Mesenteric fat pad (tissue), 1 donor: ENCODE results near the gene ZBTB46. TPM values are rescaled to one million over a fixed set of nuclear protein-coding genes. Genes with fewer than 3 reads are reported as not detected.
"Not testable (repeated sequence)": the region's sequence is repeated elsewhere in the genome, so short reads cannot be mapped to it uniquely, and the experiment has no call there.

ENCODE experiments used
- DNase-seq: peaks from one replicate; pipeline ENCODE4 v3.0.0-alpha.2; 2020; ENCODE audit warnings: low spot score
- total RNA-seq: library from RNA; stranded (reverse); fragmentation: NEBNext Ultra II Directional; extraction: Animal tissue kit (Norgen Biotek cat#: 25700); gene quantifications from one replicate; pipeline ENCODE4 v1.2.1, GENCODE V29; 2021
- donor health status: DM: yes; HTN: yes; CAD: no.

The ZBTB46 gene
- total RNA-seq, 1 donor from 2014 or later = 34.7 TPM

- no peak for DNase-seq
Observed at GRCh38 chr20:63859166-63859699, 28.2 kb upstream of the ZBTB46 start.

GRCh38 chr20:63858393-63859165, 27.5 kb upstream of the ZBTB46 start:
- DNase-seq = no peak

- no peak for DNase-seq
Observed at GRCh38 chr20:63857764-63858392, 26.8 kb upstream of the ZBTB46 start.

- DNase-seq = no peak
Observed at GRCh38 chr20:63856098-63856511, 25.0 kb upstream of the ZBTB46 start.

GRCh38 chr20:63855363-63856097, 24.5 kb upstream of the ZBTB46 start:
- DNase-seq = no peak

GRCh38 chr20:63854766-63855362, 23.8 kb upstream of the ZBTB46 start:
- no peak for DNase-seq

GRCh38 chr20:63854069-63854765, 23.2 kb upstream of the ZBTB46 start:
- no peak for DNase-seq

- DNase-seq = not testable (repeated sequence)
Observed at GRCh38 chr20:63853733-63854068, 22.6 kb upstream of the ZBTB46 start.

- DNase-seq = not testable (repeated sequence)
Observed at GRCh38 chr20:63851548-63851943, 20.5 kb upstream of the ZBTB46 start.

GRCh38 chr20:63850689-63851547, 19.9 kb upstream of the ZBTB46 start:
- no peak for DNase-seq

- DNase-seq = no peak
Observed at GRCh38 chr20:63848003-63848911, 17.2 kb upstream of the ZBTB46 start.

- DNase-seq = no peak
Observed at GRCh38 chr20:63847237-63848002, 16.4 kb upstream of the ZBTB46 start.

- no peak for DNase-seq
Observed at GRCh38 chr20:63846888-63847236, 15.8 kb upstream of the ZBTB46 start.

GRCh38 chr20:63846128-63846771, 15.2 kb upstream of the ZBTB46 start:
- DNase-seq = no peak

GRCh38 chr20:63844511-63844991, 13.5 kb upstream of the ZBTB46 start:
- DNase-seq = no peak

GRCh38 chr20:63843778-63844177, 12.7 kb upstream of the ZBTB46 start:
- DNase-seq = no peak

- no peak for DNase-seq
Observed at GRCh38 chr20:63843222-63843621, 12.2 kb upstream of the ZBTB46 start.

GRCh38 chr20:63842258-63842657, 11.2 kb upstream of the ZBTB46 start:
- DNase-seq = no peak
